Astrocyte (in vitro differentiated cells and primary cell): ENCODE results near the gene ASTN1.

Experiments used
- EZH2 ChIP-seq: IDR thresholded peaks from 2 replicates; pipeline ENCODE4 v1.6.1; 2012; ENCODE audit warnings: mild to moderate bottlenecking, low read length, inconsistent platforms; ENCODE audit not compliant: insufficient read depth
- TF ChIP-seq, protein P1 (sequence below): IDR thresholded peaks from 2 replicates; pipeline ENCODE4 v1.5.1; 2011; ENCODE audit warnings: low read depth, mild to moderate bottlenecking, inconsistent platforms, low read length, moderate library complexity; ENCODE audit not compliant: insufficient read depth

DNA sequence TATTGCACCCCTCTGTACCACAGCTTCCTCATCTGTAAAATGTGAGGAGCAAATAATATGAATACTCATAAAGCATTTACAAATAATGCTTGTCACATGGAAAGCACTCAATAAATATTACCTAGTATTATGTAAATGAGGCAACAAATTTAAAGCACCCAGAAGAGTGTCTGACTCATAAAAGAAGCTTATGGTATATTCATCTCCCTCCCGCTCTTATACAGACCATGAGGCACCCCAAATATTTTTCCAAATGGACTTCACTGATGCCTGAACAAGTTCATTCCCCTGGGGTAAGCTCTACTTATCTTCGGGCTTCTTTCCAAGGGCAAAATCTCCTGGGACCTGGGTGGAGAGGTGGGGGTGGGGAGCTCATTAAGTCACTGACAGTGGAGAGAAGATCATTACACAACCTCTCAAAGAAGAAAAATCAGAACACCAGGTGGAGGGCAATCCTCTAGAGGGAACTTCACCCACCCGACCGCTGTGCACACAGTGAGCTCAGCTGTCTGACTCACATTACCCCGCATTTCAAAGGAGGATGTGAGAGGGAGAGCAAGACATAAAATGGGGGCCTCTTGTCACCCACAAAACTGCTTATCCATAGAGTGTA lies 166.2 kb downstream of the ASTN1 start:
- TF ChIP-seq, protein P1, sequence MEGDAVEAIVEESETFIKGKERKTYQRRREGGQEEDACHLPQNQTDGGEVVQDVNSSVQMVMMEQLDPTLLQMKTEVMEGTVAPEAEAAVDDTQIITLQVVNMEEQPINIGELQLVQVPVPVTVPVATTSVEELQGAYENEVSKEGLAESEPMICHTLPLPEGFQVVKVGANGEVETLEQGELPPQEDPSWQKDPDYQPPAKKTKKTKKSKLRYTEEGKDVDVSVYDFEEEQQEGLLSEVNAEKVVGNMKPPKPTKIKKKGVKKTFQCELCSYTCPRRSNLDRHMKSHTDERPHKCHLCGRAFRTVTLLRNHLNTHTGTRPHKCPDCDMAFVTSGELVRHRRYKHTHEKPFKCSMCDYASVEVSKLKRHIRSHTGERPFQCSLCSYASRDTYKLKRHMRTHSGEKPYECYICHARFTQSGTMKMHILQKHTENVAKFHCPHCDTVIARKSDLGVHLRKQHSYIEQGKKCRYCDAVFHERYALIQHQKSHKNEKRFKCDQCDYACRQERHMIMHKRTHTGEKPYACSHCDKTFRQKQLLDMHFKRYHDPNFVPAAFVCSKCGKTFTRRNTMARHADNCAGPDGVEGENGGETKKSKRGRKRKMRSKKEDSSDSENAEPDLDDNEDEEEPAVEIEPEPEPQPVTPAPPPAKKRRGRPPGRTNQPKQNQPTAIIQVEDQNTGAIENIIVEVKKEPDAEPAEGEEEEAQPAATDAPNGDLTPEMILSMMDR, result no peak
- TF ChIP-seq EZH2, result no peak
